RKO (cell line): Measurements from ENCODE around the gene SLC7A7.
"Not testable (repeated sequence)": the region's sequence is repeated elsewhere in the genome, so short reads cannot be mapped to it uniquely, and the experiment has no call there.

Experiments used
- DNase-seq: peaks from one replicate; pipeline ENCODE4 v3.0.0-alpha.2; 2016; ENCODE audit warnings: low spot score

Gene SLC7A7

DNA sequence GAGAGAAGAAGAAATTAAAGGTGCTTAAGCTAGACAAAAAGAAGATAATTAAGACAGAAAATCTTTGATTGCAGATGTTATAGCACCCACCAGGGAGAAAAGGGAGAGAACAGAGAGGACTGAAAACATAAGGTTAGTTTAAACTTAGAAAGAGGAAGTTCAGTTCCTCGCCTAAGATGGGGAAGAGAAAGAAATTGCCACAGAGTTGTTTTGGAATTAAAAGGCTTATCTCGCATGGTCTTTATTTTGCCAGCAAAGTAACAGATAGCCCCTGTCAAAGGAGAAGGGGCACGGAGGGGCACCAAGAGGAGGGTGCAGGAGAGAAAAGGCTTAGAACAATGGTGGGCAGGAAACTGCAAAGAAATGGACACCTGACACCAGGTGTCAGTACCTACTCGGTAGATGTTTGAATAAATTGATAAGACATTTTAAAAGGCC is 66.6 kb downstream of the SLC7A7 start:
- no peak for DNase-seq

DNA sequence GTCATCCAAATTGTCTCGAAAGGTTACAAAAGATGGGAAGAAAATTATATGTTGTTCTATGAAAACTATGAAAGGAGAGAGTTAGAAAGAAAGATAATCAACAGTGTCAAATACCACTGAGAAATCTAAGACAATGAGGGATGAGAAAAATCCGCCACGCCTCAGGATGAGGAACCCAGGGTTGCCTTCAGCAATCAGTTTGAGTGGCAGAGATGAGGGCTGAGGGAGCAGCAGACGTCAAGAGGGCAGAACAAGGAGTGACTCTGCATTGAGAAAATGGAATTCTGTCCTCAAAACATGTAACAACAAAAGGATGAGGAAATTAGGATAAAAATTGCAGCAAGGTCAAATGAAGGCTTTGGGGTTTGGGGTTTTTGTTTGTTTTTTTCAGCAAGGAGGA is 67.0 kb downstream of the SLC7A7 start:
- no peak for DNase-seq

DNA sequence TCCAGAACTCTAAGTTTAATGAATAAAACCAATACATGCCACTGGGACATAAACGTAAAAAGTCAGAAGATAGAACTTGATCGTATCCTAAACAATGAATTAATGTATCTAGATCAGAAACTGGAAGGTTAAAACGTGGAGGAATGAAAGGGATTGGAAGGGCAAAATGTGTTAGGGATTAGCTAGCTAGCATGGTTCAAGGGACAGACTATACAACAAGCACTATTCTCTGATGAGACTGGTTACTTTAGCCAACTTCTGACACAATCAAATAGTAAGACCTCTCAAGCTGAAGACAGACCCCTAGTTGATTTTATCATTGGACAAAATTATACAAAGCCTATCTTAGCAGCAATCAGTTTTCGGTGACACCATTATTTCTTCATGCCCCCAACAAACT is 67.5 kb downstream of the SLC7A7 start:
- DNase-seq, result no peak

DNA sequence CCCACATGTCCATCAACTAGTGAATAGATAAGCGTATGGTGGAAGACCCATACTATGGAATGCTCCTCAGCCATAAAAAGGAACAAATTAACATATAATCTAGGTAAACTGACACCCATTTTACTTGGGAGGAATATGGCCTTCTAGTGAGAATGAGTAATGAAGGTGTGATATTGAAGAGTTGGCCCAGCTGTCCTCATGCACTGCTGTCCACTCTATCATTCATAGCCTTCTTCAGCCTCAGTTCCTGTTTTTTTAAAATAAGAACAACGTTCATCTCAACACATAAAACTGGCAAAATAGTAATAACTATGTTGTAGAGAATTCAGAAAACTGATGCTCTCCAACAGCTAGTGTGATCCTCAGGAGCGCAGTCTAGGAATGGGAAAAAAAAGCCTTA is 75.2 kb downstream of the SLC7A7 start:
- DNase-seq, result no peak

DNA sequence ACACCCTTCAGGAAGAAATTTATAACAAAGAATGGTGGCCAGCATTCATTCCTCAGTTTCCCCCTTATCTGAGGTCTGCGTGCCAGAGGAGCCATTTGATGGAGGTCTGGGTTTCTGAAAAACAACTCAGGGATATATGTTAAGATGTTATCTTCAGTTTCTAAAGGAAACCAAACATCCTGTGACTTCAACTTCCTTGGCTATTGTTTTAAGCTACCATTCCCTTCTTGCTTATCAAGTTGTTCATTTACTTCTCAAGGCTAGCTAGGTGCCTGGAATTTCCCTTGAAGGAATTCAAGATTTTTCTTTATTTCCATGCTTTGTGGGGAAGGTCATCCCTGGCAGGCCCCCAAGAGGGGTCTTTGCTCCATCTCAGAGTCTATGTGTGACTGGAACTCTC is 75.8 kb downstream of the SLC7A7 start:
- no peak for DNase-seq

DNA sequence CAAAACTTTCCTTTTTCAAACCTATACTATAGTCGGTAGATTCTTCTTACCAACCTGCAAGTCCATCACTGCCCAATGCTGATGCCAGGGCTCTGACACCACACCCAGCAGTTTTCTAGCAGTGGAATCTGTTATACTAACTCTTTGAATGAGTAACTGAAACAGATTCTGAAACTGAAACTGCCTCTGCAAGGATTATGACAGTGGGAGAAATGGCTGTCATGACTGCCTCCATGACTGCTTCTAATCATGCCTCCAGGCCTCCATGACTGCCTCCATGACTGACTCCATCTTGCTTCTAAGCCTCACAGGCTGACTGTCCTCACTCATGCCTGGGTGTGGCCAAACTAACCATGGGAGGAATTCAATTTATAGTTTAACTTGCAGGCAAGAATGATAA is 78.2 kb downstream of the SLC7A7 start:
- no peak for DNase-seq

DNA sequence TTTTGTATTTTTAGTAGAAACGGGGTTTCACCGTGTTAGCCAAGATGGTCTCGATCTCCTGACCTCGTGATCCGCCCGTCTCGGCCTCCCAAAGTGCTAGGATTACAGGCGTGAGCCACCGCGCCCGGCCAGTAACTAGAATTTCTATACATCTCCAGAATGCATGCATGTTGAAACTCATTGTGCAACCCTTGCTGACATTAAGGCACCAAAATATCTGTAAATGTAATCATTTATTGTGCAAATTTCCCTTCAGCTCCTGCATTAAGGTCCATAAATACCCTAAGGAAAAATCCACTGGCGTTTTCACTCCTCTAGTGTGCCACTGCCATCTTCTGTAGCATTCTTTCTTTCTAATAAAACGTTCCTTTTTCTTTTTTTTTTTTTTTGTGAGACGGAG is 78.9 kb downstream of the SLC7A7 start:
- DNase-seq, result not testable (repeated sequence)

DNA sequence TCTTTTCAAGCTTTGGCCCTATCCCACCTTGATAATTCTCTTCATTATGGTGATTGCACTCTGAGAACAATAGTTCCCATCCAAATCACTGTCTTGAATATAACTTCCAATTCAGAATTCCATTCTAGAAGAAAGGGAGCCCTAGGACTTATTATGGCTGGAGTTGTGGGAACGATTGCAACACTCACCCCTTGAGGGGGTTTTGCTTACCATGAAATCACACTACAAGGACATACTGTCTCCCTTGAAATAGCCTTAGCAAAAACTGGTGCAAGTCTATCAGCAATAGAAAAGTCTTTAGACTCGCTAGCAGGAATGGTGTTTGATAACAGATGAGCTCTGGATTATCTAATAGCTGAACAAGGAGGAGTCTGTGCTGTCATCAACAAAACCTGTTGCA is 80.1 kb downstream of the SLC7A7 start:
- DNase-seq, result no peak

DNA sequence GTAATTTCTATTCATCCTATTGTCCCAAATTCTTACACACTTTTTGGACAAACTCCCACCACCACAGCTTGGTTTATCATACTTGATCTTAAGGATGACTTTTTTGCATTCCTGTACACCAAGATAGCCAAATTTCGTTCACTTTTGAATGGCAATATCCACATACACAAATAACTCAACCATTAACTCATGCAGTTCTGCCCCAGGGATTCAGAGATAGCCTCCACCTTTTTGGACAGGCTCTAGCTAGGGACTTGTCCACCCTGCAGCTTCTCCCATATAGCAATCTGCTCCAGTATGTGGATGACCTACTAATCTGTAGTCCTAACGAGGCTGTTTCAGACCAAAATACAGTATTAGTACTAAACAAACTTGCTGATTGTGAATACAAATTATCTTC is 81.4 kb downstream of the SLC7A7 start:
- DNase-seq, result no peak

DNA sequence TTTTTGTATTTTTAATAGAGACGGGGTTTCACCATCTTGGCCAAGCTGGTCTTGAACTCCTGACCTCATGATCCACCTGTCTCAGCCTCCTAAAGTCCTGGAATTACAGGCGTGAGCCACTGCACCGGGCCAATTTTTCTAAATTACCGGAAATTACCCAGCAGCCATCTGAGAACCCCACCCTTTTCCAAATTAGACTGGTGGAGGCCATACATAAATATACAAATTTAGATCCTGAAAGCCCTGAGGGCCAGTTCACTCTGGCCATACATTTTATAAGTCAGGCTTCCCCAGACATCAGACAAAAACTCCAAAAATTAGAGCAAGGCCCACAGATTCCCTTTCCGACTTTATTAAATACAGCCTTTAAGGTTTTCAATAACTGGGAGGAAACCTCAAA is 83.2 kb downstream of the SLC7A7 start:
- DNase-seq, result not testable (repeated sequence)

DNA sequence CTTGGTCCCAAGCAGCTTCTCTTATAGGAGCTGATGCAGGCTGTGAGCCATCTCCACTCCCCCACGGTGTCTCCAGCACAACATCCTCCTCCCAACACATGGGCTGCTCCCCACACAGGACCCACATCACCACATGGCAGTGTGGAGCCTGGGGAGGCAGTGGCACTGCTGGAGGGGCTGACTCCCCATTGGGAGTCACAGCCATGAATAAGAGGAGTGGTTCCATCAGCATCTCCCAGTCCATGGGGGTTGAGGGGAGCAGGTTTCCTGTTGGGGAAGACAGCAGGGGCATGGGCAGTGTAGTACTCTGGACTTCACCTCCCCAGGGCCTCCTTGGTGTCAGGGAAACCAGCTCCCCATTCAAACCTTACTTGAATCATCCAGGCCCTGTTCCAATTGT is 89.2 kb downstream of the SLC7A7 start:
- DNase-seq, result no peak

DNA sequence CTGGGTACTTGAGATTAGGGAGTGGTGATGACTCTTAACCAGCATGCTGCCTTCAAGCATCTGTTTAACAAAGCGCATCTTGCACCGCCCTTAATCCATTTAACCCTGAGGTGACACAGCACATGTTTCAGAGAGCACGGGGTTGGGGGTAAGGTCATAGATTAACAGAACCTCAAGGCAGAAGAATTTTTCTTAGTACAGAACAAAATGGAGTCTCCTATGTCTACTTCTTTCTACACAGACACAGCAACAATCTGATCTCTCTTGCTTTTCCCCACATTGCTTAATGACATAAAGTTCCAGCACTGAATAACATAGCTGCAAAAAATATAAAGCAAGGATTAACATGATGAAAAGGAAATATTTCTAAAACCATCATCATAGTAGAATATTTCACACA is 89.9 kb downstream of the SLC7A7 start:
- not testable (repeated sequence) for DNase-seq

DNA sequence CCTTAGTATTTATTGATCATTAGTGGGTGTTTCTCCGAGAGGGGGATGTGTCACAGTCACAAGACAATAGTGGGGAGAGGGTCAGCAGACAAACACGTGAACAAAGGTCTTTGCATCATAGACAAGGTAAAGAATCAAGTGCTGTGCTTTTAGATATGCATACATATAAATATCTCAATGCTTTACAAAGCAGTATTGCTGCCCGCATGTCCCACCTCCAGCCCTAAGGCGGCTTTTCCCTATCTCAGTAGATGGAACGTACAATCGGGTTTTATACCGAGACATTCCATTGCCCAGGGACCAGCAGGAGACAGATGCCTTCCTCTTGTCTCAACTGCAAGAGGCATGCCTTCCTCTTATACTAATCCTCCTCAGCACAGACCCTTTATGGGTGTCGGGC is 90.4 kb downstream of the SLC7A7 start:
- DNase-seq, result not testable (repeated sequence)

DNA sequence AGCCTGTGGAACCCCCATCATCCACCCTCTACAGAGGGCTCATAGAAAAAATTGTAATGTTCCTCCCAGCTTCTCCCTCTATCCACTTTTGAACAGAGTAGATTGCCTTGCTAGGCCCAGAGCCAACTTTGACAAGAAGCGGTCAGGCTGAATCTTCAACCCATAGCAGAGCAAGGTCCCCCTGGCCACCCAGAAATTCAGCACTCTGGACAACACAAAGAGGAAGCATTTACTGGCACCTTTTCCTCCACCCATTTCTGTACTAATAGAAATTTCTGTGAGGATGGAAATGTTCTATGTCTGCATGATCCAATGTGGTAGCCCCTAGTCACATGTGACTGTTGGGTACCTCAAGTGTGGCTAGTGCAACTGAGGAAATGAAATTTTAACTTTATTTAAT is 91.4 kb downstream of the SLC7A7 start:
- no peak for DNase-seq
